Smooth muscle cell (in vitro differentiated cells): ENCODE results near the gene TRIM65. TPM values are rescaled to one million over a fixed set of nuclear protein-coding genes. Genes with fewer than 3 reads are reported as not detected.

Source experiments
- DNase-seq: peaks from one replicate; lab custom pipeline; 2025; ENCODE audit not compliant: unreplicated experiment; lab: John Stamatoyannopoulos, UW
- H2AFZ ChIP-seq: fragments of 200-600 bp; sonication (generic); 2 replicates; pipeline ENCODE4 v1.6.0; 2016; ENCODE audit warnings: antibody characterized with exemption, low read depth, mild to moderate bottlenecking
- H3F3A ChIP-seq: fragments of 200-600 bp; sonication (generic); 2 replicates; pipeline ENCODE4 v1.6.0; 2017; ENCODE audit warnings: antibody characterized with exemption, low read depth
- H3K27ac ChIP-seq: fragments of 200-600 bp; sonication (generic); 2 replicates; pipeline ENCODE4 v1.5.1; 2016; ENCODE audit warnings: low read depth, mild to moderate bottlenecking
- H3K27me3 ChIP-seq: fragments of 200-600 bp; sonication (generic); 2 replicates; pipeline ENCODE4 v1.6.1; 2016; ENCODE audit warnings: low read depth, mild to moderate bottlenecking
- H3K36me3 ChIP-seq: fragments of 200-600 bp; sonication (generic); 2 replicates; pipeline ENCODE4 v1.5.1; 2016; ENCODE audit warnings: low read depth
- H3K4me1 ChIP-seq: fragments of 200-600 bp; sonication (generic); 2 replicates; pipeline ENCODE4 v1.5.1; 2016; ENCODE audit warnings: low read depth
- H3K4me2 ChIP-seq: fragments of 200-600 bp; sonication (generic); 2 replicates; pipeline ENCODE4 v1.6.0; 2016; ENCODE audit warnings: mild to moderate bottlenecking
- H3K4me3 ChIP-seq: fragments of 200-600 bp; sonication (generic); 2 replicates; pipeline ENCODE4 v1.5.1; 2016; ENCODE audit warnings: mild to moderate bottlenecking
- H3K79me2 ChIP-seq: fragments of 200-600 bp; sonication (generic); 2 replicates; pipeline ENCODE4 v1.6.0; 2016; ENCODE audit warnings: low read depth, mild to moderate bottlenecking
- H3K9ac ChIP-seq: fragments of 200-600 bp; sonication (generic); 2 replicates; pipeline ENCODE4 v1.6.0; 2016; ENCODE audit warnings: low read depth
- H3K9me3 ChIP-seq: fragments of 200-600 bp; sonication (generic); replicated peaks from 2 replicates; pipeline ENCODE4 v1.5.1; 2016; ENCODE audit warnings: low read depth
- H4K20me1 ChIP-seq: fragments of 200-600 bp; sonication (generic); 2 replicates; pipeline ENCODE4 v1.6.0; 2016; ENCODE audit warnings: low read depth
- CTCF ChIP-seq: fragments of 200-600 bp; sonication (generic); IDR thresholded peaks from 2 replicates; pipeline ENCODE4 v1.5.1; 2017; ENCODE audit warnings: borderline replicate concordance, mild to moderate bottlenecking, antibody characterized with exemption; ENCODE audit not compliant: insufficient read depth, poor library complexity, severe bottlenecking
- WGBS: methylation state at CpG from one replicate; pipeline ENCODE4 v1.1.7; 2016; ENCODE audit warnings: low lambda C conversion rate; 5-methylcytosine and 5-hydroxymethylcytosine counted together
- polyA plus RNA-seq: library from polyadenylated mRNA; unstranded; fragments of >200 nt; fragmentation: Nextera tagmentation; extraction: Ambion mirVana; gene quantifications from 2 replicates; pipeline ENCODE4 v1.2.1, GENCODE V29; 2016
- total RNA-seq: library from RNA; depleted of rRNA; stranded (reverse); fragments of >200 nt; gene quantifications from 2 replicates; pipeline ENCODE4 v1.2.3, GENCODE V29; 2014

TRIM65 gene
- total and polyA plus RNA-seq, 2 experiments from 2014 or later = 13.3 to 17.4 TPM

GRCh38 chr17:75932852-75933251, 36.1 kb upstream of the TRIM65 start:
- no peaks in the 10 kb centered on the region for H3K27me3 ChIP-seq
- no peaks in the 10 kb centered on the region for H3K9me3 ChIP-seq
- H4K20me1 ChIP-seq = no peaks in the 10 kb centered on the region
- TF ChIP-seq CTCF = no peak
- H3K36me3 ChIP-seq = no peaks in the 10 kb centered on the region
- WGBS = 88% methylated on average over 5 of the region's 5 CpGs
- H3K4me3 ChIP-seq = no peak overlapping the region
- H3K4me1 ChIP-seq = no peaks in the 10 kb centered on the region
- no peak for DNase-seq
- no peaks in the 10 kb centered on the region for H3F3A ChIP-seq
- no peak overlapping the region for H3K9ac ChIP-seq
- H3K79me2 ChIP-seq = no peaks in the 10 kb centered on the region
- no peak overlapping the region for H2AFZ ChIP-seq
- no peak overlapping the region for H3K27ac ChIP-seq
- no peak overlapping the region for H3K4me2 ChIP-seq

DNA sequence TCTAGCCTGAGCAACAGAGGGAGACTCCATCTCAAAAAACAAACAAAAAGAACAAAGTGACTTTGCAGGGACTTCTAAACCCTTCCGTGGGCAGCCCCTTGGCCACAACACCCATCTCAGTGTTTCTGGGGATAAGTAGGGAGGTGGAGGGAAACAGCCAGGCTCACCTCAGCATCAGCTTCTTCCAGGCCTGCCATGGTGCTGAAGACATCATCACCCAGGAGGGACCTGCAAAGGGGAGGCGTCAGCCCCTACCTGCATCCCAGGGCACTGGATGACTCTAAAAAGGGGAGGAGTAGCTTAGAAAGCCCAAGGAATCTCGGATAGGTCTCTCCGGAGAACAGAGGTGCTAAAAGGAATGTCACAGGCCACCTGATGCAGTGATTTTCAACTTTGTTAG, 34.3 kb upstream of the TRIM65 start:
- no peaks in the 10 kb centered on the region for H3K79me2 ChIP-seq
- WGBS = 86% methylated on average over 4 of the region's 4 CpGs
- DNase-seq = no peak
- no peaks in the 10 kb centered on the region for H3K36me3 ChIP-seq
- no peak overlapping the region for H2AFZ ChIP-seq
- H3K4me3 ChIP-seq = no peak overlapping the region
- H3K4me1 ChIP-seq = no peaks in the 10 kb centered on the region
- H3K9me3 ChIP-seq = no peaks in the 10 kb centered on the region
- H3K27me3 ChIP-seq = no peaks in the 10 kb centered on the region
- no peak for TF ChIP-seq CTCF
- H3K4me2 ChIP-seq = no peak overlapping the region
- no peak overlapping the region for H3K9ac ChIP-seq
- no peaks in the 10 kb centered on the region for H4K20me1 ChIP-seq
- no peak overlapping the region for H3K27ac ChIP-seq
- no peaks in the 10 kb centered on the region for H3F3A ChIP-seq

DNA sequence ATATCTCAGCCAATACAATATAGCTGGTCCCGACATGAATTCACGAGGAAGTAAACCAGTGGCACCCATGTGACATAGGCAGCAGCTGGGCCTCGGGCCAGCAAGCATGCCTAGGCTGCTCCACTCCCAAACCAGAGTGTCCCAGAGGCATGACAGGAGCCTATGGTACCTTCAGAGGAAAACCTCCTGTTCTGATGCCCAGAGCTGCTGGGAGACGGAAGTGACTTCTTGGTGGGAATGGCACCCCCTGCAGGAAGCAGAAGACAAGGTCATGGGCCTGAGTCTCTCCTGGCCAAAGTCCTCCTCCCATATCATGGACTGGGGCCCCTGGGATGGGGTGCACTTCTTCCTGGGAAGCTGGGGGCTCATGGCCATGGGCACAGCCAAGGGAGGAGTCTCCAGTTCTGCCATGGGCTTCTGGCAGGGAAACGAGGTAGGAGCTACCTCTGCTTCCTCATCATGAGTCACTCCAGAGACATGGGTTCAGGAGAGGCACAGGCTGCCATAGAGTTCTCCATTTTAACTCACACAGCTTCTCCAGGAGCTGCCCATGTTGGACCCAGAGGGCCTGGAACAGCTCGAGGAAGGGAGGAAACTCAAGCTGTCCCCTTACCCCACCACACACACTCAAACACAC, 30.7 kb upstream of the TRIM65 start:
- no peaks in the 10 kb centered on the region for H3K9me3 ChIP-seq
- WGBS = 83% methylated on average over 6 of the region's 6 CpGs
- no peaks in the 10 kb centered on the region for H3K36me3 ChIP-seq
- no peak overlapping the region for H3K27ac ChIP-seq
- no peaks in the 10 kb centered on the region for H3K79me2 ChIP-seq
- no peak overlapping the region for H3K4me3 ChIP-seq
- no peak overlapping the region for H2AFZ ChIP-seq
- no peak overlapping the region for H3K4me2 ChIP-seq
- H3K9ac ChIP-seq = no peak overlapping the region
- TF ChIP-seq CTCF = peak; percentile 20
- H3K27me3 ChIP-seq = no peaks in the 10 kb centered on the region
- no peak for DNase-seq
- no peaks in the 10 kb centered on the region for H4K20me1 ChIP-seq
- no peaks in the 10 kb centered on the region for H3F3A ChIP-seq
- no peaks in the 10 kb centered on the region for H3K4me1 ChIP-seq

GRCh38 chr17:75926456-75926855, 29.7 kb upstream of the TRIM65 start:
- no peak overlapping the region for H3K4me3 ChIP-seq
- H3K9ac ChIP-seq = no peak overlapping the region
- no peak overlapping the region for H3K27ac ChIP-seq
- no peaks in the 10 kb centered on the region for H3F3A ChIP-seq
- WGBS = 97% methylated on average over 4 of the region's 4 CpGs
- H3K79me2 ChIP-seq = no peaks in the 10 kb centered on the region
- no peaks in the 10 kb centered on the region for H3K4me1 ChIP-seq
- H3K9me3 ChIP-seq = no peaks in the 10 kb centered on the region
- TF ChIP-seq CTCF = no peak
- H2AFZ ChIP-seq = no peak overlapping the region
- no peak overlapping the region for H3K4me2 ChIP-seq
- no peaks in the 10 kb centered on the region for H3K36me3 ChIP-seq
- no peaks in the 10 kb centered on the region for H3K27me3 ChIP-seq
- no peak for DNase-seq
- no peaks in the 10 kb centered on the region for H4K20me1 ChIP-seq
